Activated T-cell treated with anti-CD3 and anti-CD28 coated beads, Interleukin-2, amount 50 U/mL, for 24 hours (primary cell): ENCODE measurements around the gene LY9.
"Not testable (repeated sequence)": the region's sequence is repeated elsewhere in the genome, so short reads cannot be mapped to it uniquely, and the experiment has no call there.

ENCODE experiments used
- DNase-seq: peaks from one replicate; pipeline ENCODE4 v3.0.0-alpha.2; 2020
- H3K27ac Mint-ChIP-seq: 2 replicates; pipeline ENCODE4 v1.8.0; 2020; ENCODE audit warnings: mild to moderate bottlenecking, mixed read lengths
- H3K27me3 Mint-ChIP-seq: 2 replicates; pipeline ENCODE4 v1.8.0; 2020; ENCODE audit warnings: mixed read lengths
- H3K36me3 Mint-ChIP-seq: 2 replicates; pipeline ENCODE4 v1.8.0; 2020; ENCODE audit warnings: low read depth, mixed read lengths
- H3K4me1 Mint-ChIP-seq: 2 replicates; pipeline ENCODE4 v1.8.0; 2020; ENCODE audit warnings: low read depth, mixed read lengths
- H3K4me3 Mint-ChIP-seq: 2 replicates; pipeline ENCODE4 v1.8.0; 2020; ENCODE audit warnings: mild to moderate bottlenecking, moderate library complexity, mixed read lengths
- H3K9me3 Mint-ChIP-seq: 2 replicates; pipeline ENCODE4 v1.8.0; 2020; ENCODE audit warnings: mixed read lengths

The LY9 gene

DNA sequence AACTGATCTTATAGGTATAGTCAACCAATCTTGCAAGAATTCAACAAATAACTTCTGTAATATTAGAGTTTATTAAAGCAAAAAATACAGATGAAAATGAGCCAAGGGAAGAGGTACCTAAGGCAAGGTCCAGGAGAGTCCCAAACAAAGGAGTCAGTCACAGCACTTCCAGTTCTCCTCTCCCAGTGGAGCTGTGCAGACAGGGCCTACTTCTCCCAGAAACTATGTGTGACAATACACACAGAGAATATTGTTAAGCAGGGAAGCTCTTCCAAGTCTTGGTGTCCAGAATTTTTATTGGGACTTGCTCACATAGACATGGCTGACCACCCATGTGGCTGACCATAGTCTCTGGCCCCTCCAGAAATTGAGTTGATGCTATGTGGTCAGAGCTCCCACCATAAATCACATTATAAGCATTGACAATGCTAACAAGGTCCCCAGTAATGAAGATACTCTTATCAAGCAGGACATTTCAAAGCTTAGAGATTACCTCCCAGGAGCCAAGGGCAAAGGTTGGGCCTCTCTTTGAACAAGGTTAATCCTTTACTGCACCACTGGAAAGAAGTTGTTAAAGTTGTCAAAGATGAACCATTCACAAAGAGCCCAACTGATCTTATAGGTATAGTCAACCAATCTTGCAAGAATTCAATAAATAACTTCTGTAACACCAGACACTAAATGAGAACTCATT is 70.2 kb downstream of the LY9 start:
- H3K4me1 Mint-ChIP-seq: peaks cover 30% of the 10 kb centered on the region
- H3K27ac Mint-ChIP-seq: no peak overlapping the region

DNA sequence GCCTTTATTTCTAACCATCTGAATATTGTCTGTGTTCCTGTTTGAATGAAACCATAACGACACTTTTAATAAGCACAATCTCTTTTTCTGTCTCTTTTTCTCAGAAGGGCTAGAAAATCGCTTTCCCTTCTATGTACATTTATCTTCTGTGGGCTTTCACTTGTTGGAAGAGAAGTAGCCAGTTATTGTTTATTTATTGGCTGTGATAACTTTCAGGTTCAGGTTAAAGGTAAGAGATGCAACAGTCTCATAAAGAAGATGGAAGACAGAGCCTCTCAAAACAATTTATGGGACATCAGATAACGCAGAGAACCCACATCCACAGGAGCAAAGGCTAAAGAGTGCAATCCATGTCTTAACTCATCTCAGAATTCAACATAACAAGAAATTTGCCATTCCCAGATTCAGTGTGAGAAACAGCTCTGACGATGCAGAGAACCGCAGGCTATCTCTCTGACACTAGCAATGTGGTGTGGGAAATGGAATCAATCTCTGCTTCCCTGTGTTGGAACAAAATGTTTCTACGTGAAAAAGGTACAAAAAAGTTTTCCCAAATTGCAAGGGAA is 70.8 kb downstream of the LY9 start:
- Mint-ChIP-seq H3K4me3 (no peak overlapping the region), H3K27me3 (no peaks in the 10 kb centered on the region), H3K27ac (no peak overlapping the region), H3K4me1 (peaks cover 29% of the 10 kb centered on the region), H3K36me3 (no peaks in the 10 kb centered on the region), H3K9me3 (no peaks in the 10 kb centered on the region)
- no peak for DNase-seq

More for the DNA sequence above, 70.2 kb downstream of the LY9 start:
- no peaks in the 10 kb centered on the region for H3K36me3 Mint-ChIP-seq
- DNase-seq: no peak
- H3K27me3 Mint-ChIP-seq: no peaks in the 10 kb centered on the region
- no peak overlapping the region for H3K4me3 Mint-ChIP-seq
- H3K9me3 Mint-ChIP-seq: no peaks in the 10 kb centered on the region

- H3K36me3 Mint-ChIP-seq, H3K27ac Mint-ChIP-seq, H3K27me3 Mint-ChIP-seq, H3K4me3 Mint-ChIP-seq, H3K9me3 Mint-ChIP-seq, DNase-seq: not testable (repeated sequence)
- peaks cover 21% of the 10 kb centered on the region for H3K4me1 Mint-ChIP-seq
Observed at GRCh38 chr1:160867651-160868050, 71.7 kb downstream of the LY9 start.

GRCh38 chr1:160868141-160868540 is 72.2 kb downstream of the LY9 start:
- Mint-ChIP-seq H3K27ac (no peak overlapping the region), H3K4me1 (peaks cover 16% of the 10 kb centered on the region), H3K9me3 (no peaks in the 10 kb centered on the region), H3K4me3 (no peak overlapping the region), H3K36me3 (no peaks in the 10 kb centered on the region), H3K27me3 (no peaks in the 10 kb centered on the region)
- DNase-seq: no peak

- no peaks in the 10 kb centered on the region for H3K9me3 Mint-ChIP-seq
- no peak overlapping the region for H3K4me3 Mint-ChIP-seq
- no peaks in the 10 kb centered on the region for H3K36me3 Mint-ChIP-seq
- no peak overlapping the region for H3K27ac Mint-ChIP-seq
- no peak for DNase-seq
- H3K27me3 Mint-ChIP-seq: no peaks in the 10 kb centered on the region
- H3K4me1 Mint-ChIP-seq: peaks cover 29% of the 10 kb centered on the region
Observed at GRCh38 chr1:160874935-160875334, 79.0 kb downstream of the LY9 start.

DNA sequence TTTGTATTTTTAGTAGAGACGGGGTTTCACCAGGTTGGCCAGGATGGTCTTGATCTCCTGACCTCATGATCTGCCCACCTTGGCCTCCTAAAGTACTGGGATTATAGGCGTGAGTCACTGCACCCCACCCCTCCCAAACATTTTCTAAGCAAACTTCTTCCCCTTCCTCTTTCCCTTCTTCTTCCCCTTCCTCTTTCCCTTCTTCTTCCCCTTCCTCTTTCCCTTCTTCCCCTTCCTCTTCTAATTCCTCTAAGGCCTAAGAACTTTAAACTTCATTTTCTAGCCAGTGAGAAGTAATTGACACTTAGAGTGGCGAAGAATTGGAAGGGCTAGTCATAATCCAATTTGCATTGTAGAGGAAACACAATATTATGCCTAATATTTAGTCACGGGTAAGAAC is 79.6 kb downstream of the LY9 start:
- not testable (repeated sequence) for H3K36me3 Mint-ChIP-seq, DNase-seq, H3K4me3 Mint-ChIP-seq, H3K9me3 Mint-ChIP-seq, H3K27ac Mint-ChIP-seq, H3K27me3 Mint-ChIP-seq
- peaks cover 29% of the 10 kb centered on the region for H3K4me1 Mint-ChIP-seq

GRCh38 chr1:160876311-160876710 is 80.3 kb downstream of the LY9 start:
- no peak overlapping the region for H3K4me3 Mint-ChIP-seq
- H3K4me1 Mint-ChIP-seq: peaks cover 29% of the 10 kb centered on the region
- no peak overlapping the region for H3K27ac Mint-ChIP-seq
- DNase-seq: no peak
- no peaks in the 10 kb centered on the region for H3K36me3 Mint-ChIP-seq
- no peaks in the 10 kb centered on the region for H3K27me3 Mint-ChIP-seq
- H3K9me3 Mint-ChIP-seq: no peaks in the 10 kb centered on the region

DNA sequence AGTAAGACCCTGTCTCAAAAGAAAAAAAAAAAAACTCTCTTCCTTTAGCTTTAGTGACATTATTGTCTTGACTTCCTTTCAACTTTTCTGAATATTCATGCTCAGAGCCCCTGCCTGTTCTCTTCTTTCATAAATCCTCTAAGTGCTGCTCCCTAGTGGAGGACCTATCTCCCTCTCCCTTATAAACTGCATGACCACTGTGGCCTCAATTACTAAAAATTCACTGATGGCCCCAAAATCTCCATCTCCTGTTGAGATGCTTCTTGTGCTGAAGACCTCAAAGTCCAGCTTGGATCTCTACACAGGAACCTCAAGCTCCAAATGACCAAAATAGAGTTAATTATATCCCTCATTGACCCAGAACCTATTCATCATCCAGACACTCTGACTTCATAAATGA is 81.2 kb downstream of the LY9 start:
- H3K27ac Mint-ChIP-seq: no peak overlapping the region
- H3K4me3 Mint-ChIP-seq: no peak overlapping the region
- no peak for DNase-seq
- H3K4me1 Mint-ChIP-seq: peaks cover 29% of the 10 kb centered on the region
- no peaks in the 10 kb centered on the region for H3K27me3 Mint-ChIP-seq
- no peaks in the 10 kb centered on the region for H3K9me3 Mint-ChIP-seq
- no peaks in the 10 kb centered on the region for H3K36me3 Mint-ChIP-seq
